GM20000 (cell line): ENCODE measurements around the gene DDX56.

Experiments used
- DNase-seq: peaks from one replicate; pipeline ENCODE4 v3.0.0; 2012; ENCODE audit warnings: low spot score
- TF ChIP-seq, protein P1 (sequence below): IDR thresholded peaks from 2 replicates; pipeline ENCODE4 v1.5.1; 2012; ENCODE audit warnings: mild to moderate bottlenecking, control low read depth; ENCODE audit errors: extremely low read depth, missing control alignments

The DDX56 gene

DNA sequence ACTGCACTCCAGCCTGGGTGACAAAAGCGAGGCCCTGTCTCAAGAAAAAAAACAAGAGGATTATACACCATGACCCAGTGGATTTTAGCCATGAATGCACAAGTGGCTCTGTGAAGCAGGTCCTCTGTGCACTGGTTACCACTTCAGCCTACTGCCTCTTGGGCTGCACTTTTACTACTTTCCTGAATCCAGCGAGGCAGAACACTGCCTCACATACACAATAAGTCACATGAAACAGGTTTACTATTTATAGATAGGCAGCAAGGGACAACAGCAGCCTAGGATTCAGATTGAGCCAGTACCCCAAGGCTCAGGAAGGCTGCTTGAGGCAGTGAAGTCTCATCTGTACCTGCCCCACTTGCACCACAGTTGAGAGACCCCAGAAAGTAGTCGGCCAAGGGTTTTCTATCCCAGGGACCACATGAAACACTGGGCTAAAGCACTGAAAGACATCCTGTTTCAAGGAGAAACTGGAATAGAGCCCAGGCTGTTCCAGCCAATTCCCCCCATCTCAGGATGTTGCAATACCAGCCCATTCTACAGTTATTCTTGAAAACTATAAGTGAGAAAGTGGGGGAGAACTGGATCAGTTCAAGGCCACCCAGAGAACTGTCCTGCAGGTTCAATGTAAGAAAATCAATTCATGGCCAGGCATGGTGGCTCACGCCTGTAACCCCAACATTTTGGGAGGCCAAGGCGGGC lies 22.4 kb upstream of the DDX56 start:
- TF ChIP-seq, protein P1, sequence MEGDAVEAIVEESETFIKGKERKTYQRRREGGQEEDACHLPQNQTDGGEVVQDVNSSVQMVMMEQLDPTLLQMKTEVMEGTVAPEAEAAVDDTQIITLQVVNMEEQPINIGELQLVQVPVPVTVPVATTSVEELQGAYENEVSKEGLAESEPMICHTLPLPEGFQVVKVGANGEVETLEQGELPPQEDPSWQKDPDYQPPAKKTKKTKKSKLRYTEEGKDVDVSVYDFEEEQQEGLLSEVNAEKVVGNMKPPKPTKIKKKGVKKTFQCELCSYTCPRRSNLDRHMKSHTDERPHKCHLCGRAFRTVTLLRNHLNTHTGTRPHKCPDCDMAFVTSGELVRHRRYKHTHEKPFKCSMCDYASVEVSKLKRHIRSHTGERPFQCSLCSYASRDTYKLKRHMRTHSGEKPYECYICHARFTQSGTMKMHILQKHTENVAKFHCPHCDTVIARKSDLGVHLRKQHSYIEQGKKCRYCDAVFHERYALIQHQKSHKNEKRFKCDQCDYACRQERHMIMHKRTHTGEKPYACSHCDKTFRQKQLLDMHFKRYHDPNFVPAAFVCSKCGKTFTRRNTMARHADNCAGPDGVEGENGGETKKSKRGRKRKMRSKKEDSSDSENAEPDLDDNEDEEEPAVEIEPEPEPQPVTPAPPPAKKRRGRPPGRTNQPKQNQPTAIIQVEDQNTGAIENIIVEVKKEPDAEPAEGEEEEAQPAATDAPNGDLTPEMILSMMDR = no peak
- DNase-seq = no peak

DNA sequence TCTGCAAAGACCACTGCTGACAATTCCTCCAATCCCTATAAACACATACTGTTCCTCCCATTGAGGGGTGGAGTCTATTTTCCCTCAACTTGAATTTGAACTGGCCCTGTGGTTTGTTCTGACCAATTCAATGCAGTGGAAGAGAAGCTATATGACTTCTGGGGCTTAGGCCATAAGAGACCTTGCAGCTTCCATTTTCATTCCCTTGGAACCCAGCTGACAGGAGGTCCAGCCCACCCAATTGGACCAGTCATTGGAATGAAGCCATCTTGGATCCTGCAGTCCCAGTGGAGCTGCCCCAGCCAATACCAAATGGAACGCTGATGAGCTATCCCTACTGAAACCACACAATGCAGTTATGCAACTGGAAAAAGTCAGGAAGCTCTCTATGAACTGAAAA lies 17.2 kb upstream of the DDX56 start:
- no peak for DNase-seq
- TF ChIP-seq, protein P1 = no peak

DNA sequence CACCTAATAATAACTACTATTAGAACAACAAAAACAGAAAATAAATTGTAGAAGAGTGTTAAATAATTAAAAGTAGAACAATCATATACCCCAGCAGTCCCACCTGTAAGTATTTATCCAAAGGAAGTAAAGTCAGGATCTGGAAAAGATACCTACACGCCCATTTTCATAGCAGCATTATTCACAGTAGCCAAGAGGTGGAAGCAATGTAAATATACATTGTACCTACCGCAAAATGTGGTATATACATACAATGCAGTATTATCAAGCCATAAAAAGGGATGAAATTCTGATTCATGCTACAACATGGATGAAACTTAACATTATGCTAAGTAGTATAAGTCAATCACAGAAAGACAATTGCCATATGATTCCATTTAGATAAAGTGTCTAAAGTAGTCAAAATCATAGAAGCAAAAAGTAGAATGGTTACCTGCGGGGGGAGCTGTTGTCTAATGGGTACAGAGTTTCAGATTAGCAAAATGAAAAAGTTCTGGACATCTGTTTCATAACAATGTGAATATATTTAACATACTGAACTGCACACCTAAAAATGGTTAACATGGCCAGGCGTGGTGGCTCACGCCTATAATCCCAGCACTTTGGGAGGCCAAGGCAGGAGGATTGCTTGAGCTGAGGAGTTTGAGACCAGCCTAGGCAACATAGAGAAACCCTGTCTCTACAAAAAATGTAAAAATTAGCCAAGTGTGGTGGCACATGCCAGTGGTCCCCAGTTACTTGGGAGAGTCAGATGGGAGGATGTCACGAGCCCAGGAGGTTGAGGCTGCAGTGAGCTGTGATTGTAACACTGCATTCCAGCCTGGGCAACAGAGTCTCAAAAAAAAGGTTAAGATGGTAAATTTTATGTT lies 14.4 kb upstream of the DDX56 start:
- DNase-seq = peak; percentile 22

DNA sequence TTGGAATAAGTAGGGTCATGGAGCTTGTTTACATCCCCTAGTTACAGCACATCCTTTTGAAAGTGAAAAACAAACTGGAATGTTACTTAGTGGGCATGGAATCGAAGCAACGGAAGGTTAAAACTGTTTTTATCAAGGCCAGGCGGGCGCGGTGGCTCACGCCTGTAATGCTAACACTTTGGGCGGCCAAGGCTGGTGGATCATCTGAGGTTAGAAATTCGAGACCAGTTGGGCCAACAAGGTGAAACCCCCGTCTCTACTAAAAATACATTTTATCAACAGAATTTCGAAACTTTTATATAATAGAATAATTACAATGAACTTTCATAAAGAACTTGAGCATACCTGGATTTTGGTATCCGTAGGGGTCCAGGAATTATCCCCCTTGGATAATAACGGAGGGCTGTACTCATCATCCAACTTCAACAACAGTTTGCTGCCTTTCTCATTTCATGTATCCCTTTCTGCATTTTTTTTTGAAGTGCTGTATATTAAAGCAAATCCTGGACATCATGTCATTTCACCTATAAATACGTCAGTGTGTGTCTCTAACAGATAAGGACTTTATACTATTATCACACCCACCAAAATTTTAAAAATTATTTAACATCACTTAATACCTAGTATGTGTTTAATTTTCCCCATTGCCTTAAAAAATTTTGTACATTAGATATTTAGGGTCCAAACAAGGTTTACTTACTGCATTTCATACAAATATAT lies 9.6 kb upstream of the DDX56 start:
- TF ChIP-seq, protein P1 = no peak
- no peak for DNase-seq

More for the DNA sequence above, 14.4 kb upstream of the DDX56 start:
- TF ChIP-seq, protein P1 = peak; percentile 56

DNA sequence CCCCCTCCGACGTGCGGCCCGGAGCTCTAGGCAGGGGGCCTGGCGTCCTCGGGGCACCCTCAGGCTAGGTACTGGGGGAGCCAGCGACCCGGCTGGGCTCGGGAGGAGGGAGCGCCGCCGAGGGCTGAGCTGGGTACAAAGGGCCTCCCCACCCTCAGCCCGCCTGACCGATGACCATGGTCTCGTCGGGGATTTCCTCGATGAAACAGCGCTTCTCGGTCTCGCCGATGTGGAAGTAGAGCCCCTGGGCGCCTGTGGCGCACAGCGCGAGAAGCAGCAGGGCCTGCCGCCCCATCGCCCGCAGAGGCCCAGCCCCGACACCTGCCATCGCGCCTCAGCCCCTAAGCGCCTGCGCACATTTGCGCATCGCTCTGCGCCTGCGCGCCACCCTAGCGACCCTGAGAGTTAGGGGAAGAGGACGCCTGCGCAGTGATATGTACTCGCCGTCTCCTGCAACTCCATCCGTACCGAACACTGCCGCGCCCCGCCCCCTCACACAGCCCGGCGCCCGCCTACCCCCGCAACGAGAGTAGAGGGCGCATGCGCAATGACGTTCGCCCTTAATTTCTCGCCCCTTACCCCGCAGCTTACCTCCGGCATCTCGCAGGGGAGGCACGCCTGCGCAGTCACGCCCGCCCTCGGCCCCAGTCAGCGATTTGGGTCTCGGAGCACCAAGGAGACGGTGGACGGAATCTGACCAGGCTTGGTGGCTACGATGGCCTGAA lies 8.3 kb upstream of the DDX56 start, which contains the start of gene TMED4:
TMED4 (minus strand) TSS at position 353 of the 725 bp plus-strand sequence; CDS start at position 328, 25 bp downstream.
- DNase-seq = peak; percentile 98
- TF ChIP-seq, protein P1 = no peak

DNA sequence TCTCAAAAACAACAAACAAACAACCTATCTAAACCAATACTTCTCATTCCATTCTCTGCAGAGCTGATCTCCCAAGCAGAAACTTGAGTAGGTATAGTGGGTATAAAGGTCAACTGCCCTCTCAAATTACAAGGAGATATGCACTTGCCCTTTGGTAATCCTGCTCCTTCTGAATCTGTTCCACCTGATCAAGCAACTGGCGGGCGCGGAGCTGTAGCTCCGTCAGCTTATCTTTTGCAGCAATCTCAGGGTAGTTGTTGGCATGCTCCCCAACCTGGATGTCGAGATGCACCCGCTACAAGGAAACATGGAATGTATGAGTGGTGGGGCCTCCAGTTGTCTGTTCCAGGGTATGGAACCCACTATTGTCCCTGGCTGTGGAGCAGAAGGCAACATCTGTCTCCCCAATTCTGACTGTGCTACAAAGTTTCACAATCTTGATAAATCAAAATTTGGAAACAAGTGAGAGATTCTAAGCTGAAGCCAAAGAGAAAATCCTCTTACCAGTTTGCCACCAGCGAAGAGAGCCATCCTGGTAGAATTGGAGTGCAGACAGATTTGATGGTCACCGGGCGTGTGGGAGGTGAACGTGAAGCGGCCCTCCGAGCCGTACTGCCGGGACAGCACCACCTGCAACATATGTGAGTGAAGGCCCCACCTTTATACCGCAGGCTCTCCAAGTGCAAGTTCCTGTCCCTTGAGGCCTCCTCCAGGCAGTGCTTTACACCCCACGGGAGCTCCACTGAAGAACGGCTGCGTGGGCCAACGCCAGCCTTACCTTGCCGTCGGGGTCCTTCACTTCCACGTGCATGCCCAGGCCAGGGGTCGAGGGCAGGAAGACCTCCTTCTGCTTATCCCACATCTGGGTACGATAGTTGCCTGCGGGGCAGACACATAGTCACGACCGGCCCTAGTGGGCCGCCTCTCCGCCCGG lies 7.5 kb upstream of the DDX56 start:
- DNase-seq = peak; percentile 50
- TF ChIP-seq, protein P1 = no peak
